ENCODE measurements around the gene CACNA1B.

Gene CACNA1B

GRCh38 chr9:138071292-138071691 is 193.7 kb downstream of the CACNA1B start:
- Histone ChIP-seq H3K4me3 (ENCODE audit: low read length) (no peak overlapping the region), H3K27me3 (ENCODE audit: control insufficient read depth, insufficient read depth, low read length) (no peaks in the 10 kb centered on the region), H3K4me1 (ENCODE audit: control insufficient read depth, insufficient read depth, low read length) (no peaks in the 10 kb centered on the region), H3K36me3 (ENCODE audit: control insufficient read depth, insufficient read depth, low read length) (no peaks in the 10 kb centered on the region), H3K9ac (ENCODE audit: low read length) (no peak overlapping the region), H3K9me3 (ENCODE audit: control insufficient read depth, low read length) (no peaks in the 10 kb centered on the region)

- H3K9ac ChIP-seq (ENCODE audit: low read length): no peak overlapping the region
- no peaks in the 10 kb centered on the region for H3K36me3 ChIP-seq (ENCODE audit: control insufficient read depth, insufficient read depth, low read length)
- H3K27me3 ChIP-seq (ENCODE audit: control insufficient read depth, insufficient read depth, low read length): no peaks in the 10 kb centered on the region
- H3K4me3 ChIP-seq (ENCODE audit: low read length): no peak overlapping the region
- H3K9me3 ChIP-seq (ENCODE audit: control insufficient read depth, low read length): no peaks in the 10 kb centered on the region
- no peaks in the 10 kb centered on the region for H3K4me1 ChIP-seq (ENCODE audit: control insufficient read depth, insufficient read depth, low read length)
Observed at GRCh38 chr9:138071731-138072130, 194.1 kb downstream of the CACNA1B start.

GRCh38 chr9:138072161-138072842 is 194.7 kb downstream of the CACNA1B start:
- Histone ChIP-seq H3K27me3 (ENCODE audit: control insufficient read depth, insufficient read depth, low read length) (no peaks in the 10 kb centered on the region), H3K36me3 (ENCODE audit: control insufficient read depth, insufficient read depth, low read length) (no peaks in the 10 kb centered on the region), H3K9me3 (ENCODE audit: control insufficient read depth, low read length) (no peaks in the 10 kb centered on the region), H3K9ac (ENCODE audit: low read length) (no peak overlapping the region), H3K4me1 (ENCODE audit: control insufficient read depth, insufficient read depth, low read length) (no peaks in the 10 kb centered on the region), H3K4me3 (ENCODE audit: low read length) (no peak overlapping the region)

- Histone ChIP-seq H3K4me3 (ENCODE audit: low read length) (no peak overlapping the region), H3K9me3 (ENCODE audit: control insufficient read depth, low read length) (no peaks in the 10 kb centered on the region), H3K27me3 (ENCODE audit: control insufficient read depth, insufficient read depth, low read length) (no peaks in the 10 kb centered on the region), H3K9ac (ENCODE audit: low read length) (no peak overlapping the region), H3K4me1 (ENCODE audit: control insufficient read depth, insufficient read depth, low read length) (no peaks in the 10 kb centered on the region), H3K36me3 (ENCODE audit: control insufficient read depth, insufficient read depth, low read length) (no peaks in the 10 kb centered on the region)
Observed at GRCh38 chr9:138072897-138073296, 195.3 kb downstream of the CACNA1B start.

- no peaks in the 10 kb centered on the region for H3K4me1 ChIP-seq (ENCODE audit: control insufficient read depth, insufficient read depth, low read length)
- H3K9ac ChIP-seq (ENCODE audit: low read length): no peak overlapping the region
- H3K27me3 ChIP-seq (ENCODE audit: control insufficient read depth, insufficient read depth, low read length): no peaks in the 10 kb centered on the region
- no peak overlapping the region for H3K4me3 ChIP-seq (ENCODE audit: low read length)
- H3K9me3 ChIP-seq (ENCODE audit: control insufficient read depth, low read length): no peaks in the 10 kb centered on the region
- H3K36me3 ChIP-seq (ENCODE audit: control insufficient read depth, insufficient read depth, low read length): no peaks in the 10 kb centered on the region
Observed at GRCh38 chr9:138073408-138073807, 195.8 kb downstream of the CACNA1B start.

- Histone ChIP-seq H3K4me3 (ENCODE audit: low read length) (no peak overlapping the region), H3K36me3 (ENCODE audit: control insufficient read depth, insufficient read depth, low read length) (no peaks in the 10 kb centered on the region), H3K4me1 (ENCODE audit: control insufficient read depth, insufficient read depth, low read length) (no peaks in the 10 kb centered on the region), H3K27me3 (ENCODE audit: control insufficient read depth, insufficient read depth, low read length) (no peaks in the 10 kb centered on the region), H3K9ac (ENCODE audit: low read length) (no peak overlapping the region), H3K9me3 (ENCODE audit: control insufficient read depth, low read length) (no peaks in the 10 kb centered on the region)
Observed at GRCh38 chr9:138073808-138074207, 196.2 kb downstream of the CACNA1B start.

- H3K9ac ChIP-seq (ENCODE audit: low read length): no peak overlapping the region
- H3K27me3 ChIP-seq (ENCODE audit: control insufficient read depth, insufficient read depth, low read length): no peaks in the 10 kb centered on the region
- H3K4me1 ChIP-seq (ENCODE audit: control insufficient read depth, insufficient read depth, low read length): no peaks in the 10 kb centered on the region
- H3K4me3 ChIP-seq (ENCODE audit: low read length): no peak overlapping the region
- H3K9me3 ChIP-seq (ENCODE audit: control insufficient read depth, low read length): no peaks in the 10 kb centered on the region
- no peaks in the 10 kb centered on the region for H3K36me3 ChIP-seq (ENCODE audit: control insufficient read depth, insufficient read depth, low read length)
Observed at GRCh38 chr9:138074516-138074915, 196.9 kb downstream of the CACNA1B start.

- no peak overlapping the region for H3K4me3 ChIP-seq (ENCODE audit: low read length)
- no peaks in the 10 kb centered on the region for H3K4me1 ChIP-seq (ENCODE audit: control insufficient read depth, insufficient read depth, low read length)
- no peaks in the 10 kb centered on the region for H3K36me3 ChIP-seq (ENCODE audit: control insufficient read depth, insufficient read depth, low read length)
- no peaks in the 10 kb centered on the region for H3K27me3 ChIP-seq (ENCODE audit: control insufficient read depth, insufficient read depth, low read length)
- H3K9ac ChIP-seq (ENCODE audit: low read length): no peak overlapping the region
- no peaks in the 10 kb centered on the region for H3K9me3 ChIP-seq (ENCODE audit: control insufficient read depth, low read length)
Observed at GRCh38 chr9:138075496-138075895, 197.9 kb downstream of the CACNA1B start.

- Histone ChIP-seq H3K4me3 (ENCODE audit: low read length) (no peak overlapping the region), H3K9me3 (ENCODE audit: control insufficient read depth, low read length) (no peaks in the 10 kb centered on the region), H3K9ac (ENCODE audit: low read length) (no peak overlapping the region), H3K27me3 (ENCODE audit: control insufficient read depth, insufficient read depth, low read length) (no peaks in the 10 kb centered on the region), H3K4me1 (ENCODE audit: control insufficient read depth, insufficient read depth, low read length) (no peaks in the 10 kb centered on the region), H3K36me3 (ENCODE audit: control insufficient read depth, insufficient read depth, low read length) (no peaks in the 10 kb centered on the region)
Observed at GRCh38 chr9:138075961-138076649, 198.5 kb downstream of the CACNA1B start.

GRCh38 chr9:138076650-138077009 is 199.0 kb downstream of the CACNA1B start:
- Histone ChIP-seq H3K36me3 (ENCODE audit: control insufficient read depth, insufficient read depth, low read length) (no peaks in the 10 kb centered on the region), H3K4me3 (ENCODE audit: low read length) (no peak overlapping the region), H3K27me3 (ENCODE audit: control insufficient read depth, insufficient read depth, low read length) (no peaks in the 10 kb centered on the region), H3K9me3 (ENCODE audit: control insufficient read depth, low read length) (no peaks in the 10 kb centered on the region), H3K4me1 (ENCODE audit: control insufficient read depth, insufficient read depth, low read length) (no peaks in the 10 kb centered on the region), H3K9ac (ENCODE audit: low read length) (no peak overlapping the region)

GRCh38 chr9:138077126-138077525 is 199.5 kb downstream of the CACNA1B start:
- Histone ChIP-seq H3K27me3 (ENCODE audit: control insufficient read depth, insufficient read depth, low read length) (no peaks in the 10 kb centered on the region), H3K4me1 (ENCODE audit: control insufficient read depth, insufficient read depth, low read length) (no peaks in the 10 kb centered on the region), H3K9ac (ENCODE audit: low read length) (no peak overlapping the region), H3K36me3 (ENCODE audit: control insufficient read depth, insufficient read depth, low read length) (no peaks in the 10 kb centered on the region), H3K4me3 (ENCODE audit: low read length) (no peak overlapping the region), H3K9me3 (ENCODE audit: control insufficient read depth, low read length) (no peaks in the 10 kb centered on the region)

GRCh38 chr9:138077898-138078540 is 200.4 kb downstream of the CACNA1B start:
- H3K27me3 ChIP-seq (ENCODE audit: control insufficient read depth, insufficient read depth, low read length): no peaks in the 10 kb centered on the region
- no peaks in the 10 kb centered on the region for H3K36me3 ChIP-seq (ENCODE audit: control insufficient read depth, insufficient read depth, low read length)
- no peak overlapping the region for H3K9ac ChIP-seq (ENCODE audit: low read length)
- H3K4me3 ChIP-seq (ENCODE audit: low read length): no peak overlapping the region
- no peaks in the 10 kb centered on the region for H3K9me3 ChIP-seq (ENCODE audit: control insufficient read depth, low read length)
- no peaks in the 10 kb centered on the region for H3K4me1 ChIP-seq (ENCODE audit: control insufficient read depth, insufficient read depth, low read length)
